Loucy (cell line): ENCODE measurements around the gene DHPS.

ENCODE experiments used
- H2AFZ ChIP-seq: fragments of 200-600 bp; sonication (generic); 2 replicates; pipeline ENCODE4 v1.6.0; 2016; ENCODE audit warnings: antibody characterized with exemption, mild to moderate bottlenecking, low read length, moderate library complexity
- H3F3A ChIP-seq: fragments of 200-600 bp; 2 replicates; pipeline ENCODE4 v1.6.0; 2016; ENCODE audit warnings: antibody characterized with exemption, low read depth, mild to moderate bottlenecking
- H3K27me3 ChIP-seq: fragments of 200-600 bp; sonication (generic); 2 replicates; pipeline ENCODE4 v1.6.1; 2014; ENCODE audit warnings: low read length, mild to moderate bottlenecking; ENCODE audit not compliant: insufficient read depth, poor library complexity, severe bottlenecking
- H3K36me3 ChIP-seq: fragments of 200-600 bp; sonication (generic); 2 replicates; pipeline ENCODE4 v1.6.1; 2016; ENCODE audit warnings: low read length; ENCODE audit not compliant: insufficient read depth
- H3K4me1 ChIP-seq: fragments of 200-600 bp; sonication (generic); 2 replicates; pipeline ENCODE4 v1.5.1; 2014; ENCODE audit warnings: low read length, mild to moderate bottlenecking; ENCODE audit not compliant: insufficient read depth, poor library complexity, severe bottlenecking
- H3K4me2 ChIP-seq: fragments of 200-600 bp; sonication (generic); 2 replicates; pipeline ENCODE4 v1.6.0; 2014; ENCODE audit warnings: antibody characterized with exemption, low read length, low read depth, mild to moderate bottlenecking; ENCODE audit not compliant: poor library complexity, severe bottlenecking
- H3K4me3 ChIP-seq: fragments of 200-600 bp; sonication (generic); 2 replicates; pipeline ENCODE4 v1.5.1; 2014; ENCODE audit warnings: low read length, mild to moderate bottlenecking, mixed read lengths; ENCODE audit not compliant: poor library complexity, severe bottlenecking
- H3K79me2 ChIP-seq: fragments of 200-600 bp; sonication (generic); 2 replicates; pipeline ENCODE4 v1.6.1; 2014; ENCODE audit warnings: low read length; ENCODE audit not compliant: insufficient read depth
- H3K9ac ChIP-seq: fragments of 200-600 bp; sonication (generic); 2 replicates; pipeline ENCODE4 v1.6.0; 2014; ENCODE audit warnings: mild to moderate bottlenecking, low read depth, low read length, moderate library complexity; ENCODE audit not compliant: poor library complexity, severe bottlenecking
- H3K9me2 ChIP-seq: fragments of 200-600 bp; sonication (generic); replicated peaks from 2 replicates; pipeline ENCODE4 v1.6.1; 2016; ENCODE audit warnings: low read depth, low read length, mixed read lengths
- H3K9me3 ChIP-seq: fragments of 200-600 bp; sonication (generic); 2 replicates; pipeline ENCODE4 v1.6.1; 2014; ENCODE audit warnings: mild to moderate bottlenecking, antibody characterized with exemption, low read length, low read depth; ENCODE audit not compliant: insufficient read depth
- H4K20me1 ChIP-seq: fragments of 200-600 bp; sonication (generic); 2 replicates; pipeline ENCODE4 v1.6.0; 2014; ENCODE audit warnings: antibody characterized with exemption, low read length, mild to moderate bottlenecking; ENCODE audit not compliant: insufficient read depth, poor library complexity, severe bottlenecking
- EZH2phosphoT487 ChIP-seq: fragments of 200-600 bp; IDR thresholded peaks from 2 replicates; pipeline ENCODE4 v1.6.1; 2018; ENCODE audit warnings: antibody characterized with exemption, mild to moderate bottlenecking, moderate library complexity, borderline replicate concordance
- TF ChIP-seq, protein P1 (sequence below): fragments of 200-600 bp; sonication (generic); conservative IDR thresholded peaks from 2 replicates; pipeline ENCODE4 v1.5.1; 2014; ENCODE audit warnings: mild to moderate bottlenecking, antibody characterized with exemption, low read length

The DHPS gene

DNA sequence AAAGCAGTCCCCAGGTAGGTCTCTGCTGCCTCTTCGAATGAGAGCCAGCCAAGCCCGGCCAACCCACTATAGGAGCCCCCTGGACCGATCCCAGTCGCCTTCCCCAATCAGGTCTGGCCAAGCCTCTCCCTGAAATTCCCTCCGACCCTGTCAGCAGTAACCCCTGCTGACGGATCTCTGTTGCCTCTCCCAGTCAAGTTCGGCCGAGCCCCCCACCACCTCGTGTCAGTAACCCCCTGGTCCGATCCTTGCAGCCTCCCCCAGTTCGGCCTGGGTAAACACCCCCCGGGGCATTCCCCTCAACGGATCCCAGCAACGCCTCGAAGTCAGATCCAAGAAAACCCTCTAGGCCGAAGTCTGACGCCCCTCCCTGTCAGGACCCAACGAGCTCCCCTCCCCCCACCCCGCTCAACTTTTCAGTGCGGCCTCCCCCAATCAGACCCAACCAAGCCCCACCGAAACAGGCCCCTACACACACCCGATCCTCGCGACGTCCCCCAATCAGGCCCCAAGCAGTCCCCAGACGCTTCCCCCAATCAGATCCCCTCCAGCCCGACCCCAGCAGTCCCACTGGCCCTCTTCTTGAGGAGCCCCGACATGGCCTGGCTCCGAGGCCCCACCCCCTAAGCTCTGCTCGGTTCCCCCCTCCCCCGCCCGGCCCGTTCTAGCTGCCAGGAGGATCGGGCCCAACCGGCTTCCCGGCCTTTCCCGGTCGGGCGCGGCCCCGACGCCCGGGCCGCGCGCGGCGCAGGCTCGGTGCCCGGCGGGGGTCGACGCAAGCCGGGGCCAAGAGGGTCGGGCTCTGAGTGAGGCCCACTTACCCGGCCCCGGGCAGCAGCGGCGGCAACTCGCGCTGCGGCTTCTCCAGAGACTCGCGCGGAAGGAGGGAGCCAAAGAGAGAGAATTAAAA is 40.2 kb upstream of the DHPS start:
- peak overlapping the region; percentile 94 for H3K4me3 ChIP-seq

DNA sequence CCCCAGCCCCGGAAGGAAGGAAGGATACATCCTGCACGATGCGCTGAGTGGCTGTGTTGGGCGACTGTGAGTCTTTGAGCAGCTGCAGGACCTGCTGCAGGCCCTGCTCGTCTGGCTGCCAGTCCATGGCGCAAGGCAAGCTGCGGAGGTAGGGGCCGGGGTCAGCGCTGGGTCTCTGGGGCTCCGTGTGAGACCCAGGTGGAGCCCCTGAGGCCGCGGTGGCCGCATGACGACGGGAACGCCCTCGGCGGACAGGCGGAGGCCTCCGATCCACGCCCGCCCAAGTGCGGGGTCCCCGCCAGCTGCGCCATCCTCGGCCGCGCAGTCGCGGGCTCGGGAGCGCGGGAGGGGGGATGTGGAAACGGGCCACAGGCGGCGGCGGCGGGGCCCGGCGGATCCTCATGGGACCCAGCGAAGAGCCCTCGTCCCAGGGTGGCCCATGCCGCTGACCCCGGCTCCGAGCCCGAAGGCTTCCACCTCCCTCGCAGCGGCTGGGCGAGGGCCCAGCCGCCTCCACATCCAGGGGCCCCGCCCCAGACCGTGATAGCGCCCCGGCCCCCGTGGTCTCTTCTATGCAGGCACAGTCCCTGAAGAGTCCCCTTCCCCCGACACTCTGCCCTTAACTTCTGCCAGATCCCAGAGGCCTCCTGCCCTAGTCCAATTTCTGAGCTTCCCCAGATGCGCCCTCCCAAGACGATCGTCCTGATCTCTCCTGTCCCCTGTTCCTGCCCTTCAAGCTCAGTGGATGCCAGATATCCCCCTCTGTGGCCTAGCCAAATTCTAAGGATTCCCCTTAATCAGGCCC is 39.4 kb upstream of the DHPS start:
- Histone ChIP-seq H3K4me3 (peak overlapping the region; percentile 94), H3K36me3 (peaks cover 10% of the 10 kb centered on the region; the same call in 1 of the 2 replicates), H3K27me3 (no peaks in the 10 kb centered on the region), H3K4me2 (peak overlapping the region; percentile 97), H3F3A (no peaks in the 10 kb centered on the region), H4K20me1 (peaks cover 41% of the 10 kb centered on the region), H3K9me3 (no peaks in the 10 kb centered on the region), H2AFZ (no peak overlapping the region), H3K79me2 (peaks cover 66% of the 10 kb centered on the region), H3K9ac (peak overlapping the region; percentile 99), H3K4me1 (peaks cover 26% of the 10 kb centered on the region), H3K9me2 (no peaks in the 10 kb centered on the region)
- TF ChIP-seq, protein P1, sequence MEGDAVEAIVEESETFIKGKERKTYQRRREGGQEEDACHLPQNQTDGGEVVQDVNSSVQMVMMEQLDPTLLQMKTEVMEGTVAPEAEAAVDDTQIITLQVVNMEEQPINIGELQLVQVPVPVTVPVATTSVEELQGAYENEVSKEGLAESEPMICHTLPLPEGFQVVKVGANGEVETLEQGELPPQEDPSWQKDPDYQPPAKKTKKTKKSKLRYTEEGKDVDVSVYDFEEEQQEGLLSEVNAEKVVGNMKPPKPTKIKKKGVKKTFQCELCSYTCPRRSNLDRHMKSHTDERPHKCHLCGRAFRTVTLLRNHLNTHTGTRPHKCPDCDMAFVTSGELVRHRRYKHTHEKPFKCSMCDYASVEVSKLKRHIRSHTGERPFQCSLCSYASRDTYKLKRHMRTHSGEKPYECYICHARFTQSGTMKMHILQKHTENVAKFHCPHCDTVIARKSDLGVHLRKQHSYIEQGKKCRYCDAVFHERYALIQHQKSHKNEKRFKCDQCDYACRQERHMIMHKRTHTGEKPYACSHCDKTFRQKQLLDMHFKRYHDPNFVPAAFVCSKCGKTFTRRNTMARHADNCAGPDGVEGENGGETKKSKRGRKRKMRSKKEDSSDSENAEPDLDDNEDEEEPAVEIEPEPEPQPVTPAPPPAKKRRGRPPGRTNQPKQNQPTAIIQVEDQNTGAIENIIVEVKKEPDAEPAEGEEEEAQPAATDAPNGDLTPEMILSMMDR, result no peak
- TF ChIP-seq EZH2phosphoT487, result no peak

More for the DNA sequence above, 40.2 kb upstream of the DHPS start:
- Histone ChIP-seq H3F3A (no peaks in the 10 kb centered on the region), H3K9ac (peak overlapping the region; percentile 99), H2AFZ (peak overlapping the region; percentile 59; the same call in 1 of the 2 replicates), H3K36me3 (peaks cover 10% of the 10 kb centered on the region; the same call in 1 of the 2 replicates), H3K9me2 (no peaks in the 10 kb centered on the region), H3K79me2 (peaks cover 59% of the 10 kb centered on the region), H4K20me1 (peaks cover 37% of the 10 kb centered on the region), H3K4me2 (peak overlapping the region; percentile 97), H3K27me3 (no peaks in the 10 kb centered on the region), H3K9me3 (no peaks in the 10 kb centered on the region), H3K4me1 (peaks cover 26% of the 10 kb centered on the region)
- TF ChIP-seq, protein P1, result no peak
- TF ChIP-seq EZH2phosphoT487, result no peak

DNA sequence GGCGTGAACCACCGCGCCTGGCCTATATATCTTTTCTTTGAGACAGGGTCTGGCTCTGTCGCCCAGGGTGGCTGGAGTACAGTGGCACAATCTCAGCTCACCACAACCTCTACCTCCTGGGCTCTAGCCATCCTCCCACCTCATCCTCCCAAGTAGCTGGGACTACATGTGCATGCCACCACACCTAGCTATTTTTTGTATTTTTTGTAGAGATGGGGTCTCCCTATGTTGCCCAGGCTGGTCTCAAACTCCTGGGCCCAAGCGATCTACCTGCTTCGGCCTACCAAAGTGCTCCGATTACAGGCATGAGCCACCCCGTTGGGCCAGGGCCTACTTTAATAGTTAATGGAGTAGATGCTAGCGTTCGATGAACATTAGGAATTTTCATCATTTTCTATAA is 38.6 kb upstream of the DHPS start:
- Histone ChIP-seq H3K4me1 (peaks cover 26% of the 10 kb centered on the region), H4K20me1 (peaks cover 41% of the 10 kb centered on the region), H3K4me2 (peak overlapping the region; percentile 97), H3F3A (no peaks in the 10 kb centered on the region), H3K9me3 (no peaks in the 10 kb centered on the region), H3K4me3 (peak overlapping the region; percentile 94), H3K79me2 (peaks cover 66% of the 10 kb centered on the region), H2AFZ (no peak overlapping the region), H3K27me3 (no peaks in the 10 kb centered on the region), H3K9me2 (no peaks in the 10 kb centered on the region), H3K9ac (peak overlapping the region; percentile 99), H3K36me3 (peaks cover 17% of the 10 kb centered on the region; the same call in 1 of the 2 replicates)
- TF ChIP-seq, protein P1, result no peak
- TF ChIP-seq EZH2phosphoT487, result no peak
